GM19035 (cell line): ENCODE measurements around the gene ZSWIM4.
"Not testable (repeated sequence)": the region's sequence is repeated elsewhere in the genome, so short reads cannot be mapped to it uniquely, and the experiment has no call there.

ENCODE experiments used
- ATAC-seq: cut with Tn5 transposase; IDR thresholded peaks from one replicate; pipeline ENCODE4 v1.9.1; 2021; ENCODE audit not compliant: unreplicated experiment

ZSWIM4 gene

GRCh38 chr19:13794757-13795589 is at the start of gene ZSWIM4:
TSS of gene ZSWIM4 (plus strand) at chr19:13795443. CDS start at chr19:13795649, 206 bp downstream.
- ATAC-seq = peak; percentile 92

DNA sequence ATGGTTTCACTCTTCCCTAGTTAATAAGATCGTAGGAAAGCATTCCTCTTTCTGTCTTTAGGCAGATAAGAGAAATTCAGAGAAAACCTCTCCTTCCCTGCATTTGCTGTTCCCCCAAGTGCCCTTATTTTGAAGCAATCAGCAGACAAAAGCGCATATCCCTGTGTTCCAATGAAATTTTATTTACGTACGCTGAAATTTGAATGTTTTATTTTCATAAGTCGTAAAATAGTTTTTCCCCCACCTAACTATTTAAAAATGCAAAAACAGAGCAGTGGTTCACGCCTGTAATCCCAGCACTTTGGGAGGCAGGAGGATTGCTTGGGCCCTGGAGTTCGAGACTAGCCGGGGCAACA is 48.2 kb upstream of the ZSWIM4 start:
- no peak for ATAC-seq

- ATAC-seq = peak; percentile 9
These were observed 46.9 kb upstream of the ZSWIM4 start for GRCh38 chr19:13748169-13748828.

GRCh38 chr19:13751436-13751835 is 43.8 kb upstream of the ZSWIM4 start:
- no peak for ATAC-seq

- not testable (repeated sequence) for ATAC-seq
These were observed 41.6 kb upstream of the ZSWIM4 start for GRCh38 chr19:13753622-13754021.

- no peak for ATAC-seq
These were observed 39.0 kb upstream of the ZSWIM4 start for GRCh38 chr19:13756210-13756609.

DNA sequence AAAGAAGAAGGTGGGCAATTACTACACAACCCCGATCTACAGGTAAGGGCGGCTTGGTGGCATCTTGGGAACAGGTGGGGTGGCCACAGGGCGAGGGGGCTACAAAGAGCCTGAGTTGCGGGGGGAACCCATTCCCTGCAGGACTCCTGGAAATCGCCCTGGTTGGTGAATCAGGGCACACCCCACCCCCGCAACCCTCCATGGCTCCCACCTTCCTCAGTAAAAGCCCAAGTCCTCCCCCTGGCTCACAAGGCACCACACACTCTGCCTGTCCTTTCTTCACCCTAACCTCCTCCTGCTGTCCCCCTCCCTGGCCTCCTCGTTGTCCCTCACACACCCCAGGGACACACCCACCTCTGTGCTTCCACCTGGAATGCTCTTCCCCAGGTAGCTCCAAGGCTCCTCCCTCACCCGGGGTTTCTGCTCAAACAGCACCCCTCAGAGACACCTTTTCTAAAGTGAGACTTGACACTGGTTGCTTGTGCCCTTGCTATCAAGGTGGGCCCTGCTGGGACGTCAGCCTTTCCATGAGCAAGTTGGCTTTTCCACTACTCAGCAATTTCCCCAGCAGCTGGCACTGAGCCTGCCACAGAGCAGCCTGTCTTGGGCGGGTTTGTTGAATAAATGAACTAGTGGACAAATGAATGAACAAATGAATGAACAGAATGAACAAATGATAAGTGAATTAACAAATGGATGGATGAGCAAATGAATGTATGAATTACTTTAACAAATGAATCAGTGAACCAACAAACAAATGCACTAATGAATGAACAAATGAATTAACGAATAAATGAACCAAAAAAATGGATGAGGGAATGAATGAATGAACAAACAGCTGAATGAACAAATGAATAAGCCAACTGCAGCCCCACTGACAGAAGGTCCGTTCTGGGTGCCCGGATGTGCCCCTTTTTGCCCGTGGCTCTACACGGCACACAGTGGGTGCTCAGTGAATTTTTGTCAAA is 37.2 kb upstream of the ZSWIM4 start:
- no peak for ATAC-seq

- ATAC-seq = no peak
These were observed 36.4 kb upstream of the ZSWIM4 start for GRCh38 chr19:13758795-13759194.

DNA sequence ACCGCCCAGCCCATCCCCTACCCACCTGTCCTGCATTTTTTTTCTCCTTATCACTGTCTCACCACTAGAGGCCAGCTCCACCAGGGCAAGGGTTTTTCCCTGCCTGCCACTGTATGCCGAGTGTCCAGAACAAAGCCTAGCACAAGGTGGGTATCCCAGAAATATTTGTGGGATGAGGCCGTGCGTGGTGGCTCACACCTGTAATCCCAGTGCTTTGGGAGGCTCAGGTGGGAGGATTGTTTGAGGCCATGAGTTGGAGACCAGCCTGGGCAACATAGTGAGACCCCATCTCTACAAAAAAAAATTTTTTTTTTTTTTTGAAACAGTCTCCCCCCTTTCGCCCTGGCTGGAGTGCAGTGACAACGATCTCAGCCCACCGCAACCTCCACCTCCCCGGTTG is 33.8 kb upstream of the ZSWIM4 start:
- ATAC-seq = no peak

DNA sequence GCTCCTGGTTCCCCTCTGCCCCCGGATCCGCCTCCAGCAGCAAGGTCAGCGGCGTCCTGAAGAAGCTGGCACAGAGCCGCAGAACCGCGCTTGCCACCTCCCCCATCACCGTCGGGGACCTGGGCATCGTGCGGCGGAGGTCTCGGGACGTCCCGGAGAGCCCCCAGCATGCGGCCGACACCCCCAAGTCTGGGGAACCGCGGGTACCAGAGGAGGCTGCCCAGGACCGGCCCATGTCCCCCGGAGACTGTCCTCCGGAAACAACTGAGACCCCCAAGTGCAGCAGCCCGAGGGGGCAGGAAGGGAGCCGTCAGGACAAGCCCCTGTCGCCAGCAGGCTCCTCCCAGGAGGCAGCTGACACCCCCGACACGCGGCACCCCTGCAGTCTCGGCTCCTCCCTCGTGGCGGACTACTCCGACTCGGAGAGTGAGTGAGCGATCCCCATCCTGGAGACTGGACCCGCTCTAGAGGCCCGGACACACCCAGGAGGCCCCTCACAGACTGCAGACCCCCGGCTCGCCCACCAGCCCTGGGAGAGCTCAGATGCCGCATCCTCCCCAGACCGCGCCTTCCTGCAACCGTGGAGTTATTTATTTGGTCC is 32.5 kb upstream of the ZSWIM4 start:
- ATAC-seq = no peak

DNA sequence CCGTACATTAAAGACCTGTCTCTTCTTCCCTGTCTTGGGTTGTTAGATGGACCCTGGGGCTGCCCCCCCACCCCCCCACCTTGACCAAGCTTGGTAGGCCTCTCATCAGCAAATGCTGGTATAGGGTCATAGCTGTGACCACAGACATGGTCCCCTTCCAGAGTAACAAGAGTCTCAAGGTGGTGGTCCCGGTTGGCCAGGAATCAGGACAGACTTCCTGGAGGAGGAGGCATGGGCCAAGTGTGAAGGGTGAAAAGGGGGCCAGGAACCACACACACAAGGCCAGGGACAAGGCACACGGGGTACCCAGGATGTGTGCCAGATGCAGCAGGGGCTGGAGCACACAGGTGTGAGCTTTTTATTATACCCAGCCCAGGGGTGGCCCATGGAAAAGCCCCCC is 32.0 kb upstream of the ZSWIM4 start:
- no peak for ATAC-seq

DNA sequence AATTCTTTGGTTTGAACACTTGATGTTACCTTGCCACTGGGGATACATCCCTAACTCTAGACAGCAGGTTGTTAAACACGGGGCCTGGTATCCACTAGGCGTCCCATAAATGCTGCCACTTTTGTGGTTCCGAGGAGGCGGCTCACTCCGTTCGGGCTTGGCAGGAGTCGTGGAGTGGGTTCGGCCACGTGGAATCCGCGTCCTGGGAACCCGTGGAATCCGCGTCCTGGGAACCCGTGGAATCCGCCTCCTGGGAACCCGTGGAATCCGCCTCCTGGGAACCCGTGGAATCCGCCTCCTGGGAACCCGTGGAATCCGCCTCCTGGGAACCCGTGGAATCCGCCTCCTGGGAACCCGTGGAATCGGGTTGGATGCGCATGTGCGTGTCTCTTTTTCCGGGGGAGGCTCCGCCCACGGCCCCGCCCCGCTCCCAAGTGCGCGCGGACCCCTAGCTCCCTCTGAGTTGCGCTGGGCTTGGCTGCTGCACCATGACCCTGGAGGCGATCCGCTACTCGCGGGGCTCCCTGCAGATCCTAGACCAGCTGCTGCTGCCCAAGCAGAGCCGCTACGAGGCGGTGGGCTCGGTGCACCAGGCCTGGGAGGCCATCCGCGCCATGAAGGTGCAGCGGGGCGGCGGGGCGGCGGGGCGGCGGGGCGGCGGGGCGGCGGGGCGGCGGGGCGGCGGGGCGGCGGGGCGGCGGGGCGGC is 31.0 kb upstream of the ZSWIM4 start, which contains the start of gene MRI1:
MRI1 (plus strand) TSS at position 422 of the 707 bp plus-strand sequence; CDS start at position 489, 67 bp downstream.
- peak; percentile 65 for ATAC-seq

DNA sequence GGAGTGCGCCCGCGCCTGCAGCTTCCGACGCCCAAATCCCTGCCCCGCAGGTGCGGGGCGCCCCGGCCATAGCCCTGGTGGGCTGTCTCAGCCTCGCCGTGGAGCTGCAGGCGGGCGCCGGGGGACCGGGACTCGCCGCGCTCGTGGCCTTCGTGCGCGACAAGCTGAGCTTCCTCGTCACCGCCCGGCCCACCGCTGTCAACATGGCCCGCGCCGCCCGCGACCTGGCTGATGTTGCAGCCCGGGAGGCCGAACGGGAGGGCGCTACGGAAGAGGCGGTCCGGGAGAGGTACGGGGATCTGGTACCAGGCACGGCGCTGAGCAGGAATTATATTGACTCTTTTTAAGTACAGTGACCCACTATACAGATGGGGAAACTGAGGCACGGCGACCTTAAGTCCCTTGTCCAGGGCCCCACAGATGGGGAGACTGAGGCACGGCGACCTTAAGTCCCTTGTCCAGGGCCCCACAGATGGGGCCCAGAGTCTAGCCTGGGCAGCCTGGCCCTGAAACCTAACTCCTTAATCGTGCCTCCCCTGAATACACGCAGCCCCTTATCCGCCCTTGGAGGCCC is 30.3 kb upstream of the ZSWIM4 start:
- ATAC-seq = peak; percentile 19

GRCh38 chr19:13765395-13766094 is 29.7 kb upstream of the ZSWIM4 start:
- no peak for ATAC-seq

DNA sequence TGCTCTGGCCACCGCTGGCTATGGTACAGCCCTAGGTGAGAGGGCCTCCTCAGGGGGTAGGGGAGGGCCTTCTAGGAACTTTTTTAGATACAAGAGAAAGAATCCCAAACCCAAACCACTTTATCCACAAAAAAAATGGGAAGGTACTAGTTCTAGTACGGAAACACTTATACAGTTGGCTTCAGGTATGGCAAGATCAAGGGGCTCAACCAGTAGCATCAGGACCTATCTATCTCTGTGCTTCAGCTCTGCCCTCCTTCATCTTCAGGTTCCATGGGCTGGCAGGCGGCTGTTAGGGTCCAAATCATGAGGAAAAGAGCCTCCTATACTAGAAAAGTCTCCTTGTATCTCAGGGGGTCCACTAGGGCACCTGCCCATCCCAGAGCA is 29.2 kb upstream of the ZSWIM4 start:
- no peak for ATAC-seq

GRCh38 chr19:13768510-13768909 is 26.7 kb upstream of the ZSWIM4 start:
- no peak for ATAC-seq

- ATAC-seq = no peak
These were observed 25.1 kb upstream of the ZSWIM4 start for GRCh38 chr19:13770013-13770635.

GRCh38 chr19:13774217-13775191 is 20.7 kb upstream of the ZSWIM4 start, which contains the start of gene C19orf53:
TSS of gene C19orf53 (plus strand) at chr19:13774456. CDS start at chr19:13774478, 22 bp downstream.
- ATAC-seq = peak; percentile 91
